OCI-M1 (cell line): Measurements from ENCODE around the gene CRIP2.

Experiments used
- DNase-seq: peaks from one replicate; lab custom pipeline; 2025; lab: John Stamatoyannopoulos, UW

The CRIP2 gene

DNA sequence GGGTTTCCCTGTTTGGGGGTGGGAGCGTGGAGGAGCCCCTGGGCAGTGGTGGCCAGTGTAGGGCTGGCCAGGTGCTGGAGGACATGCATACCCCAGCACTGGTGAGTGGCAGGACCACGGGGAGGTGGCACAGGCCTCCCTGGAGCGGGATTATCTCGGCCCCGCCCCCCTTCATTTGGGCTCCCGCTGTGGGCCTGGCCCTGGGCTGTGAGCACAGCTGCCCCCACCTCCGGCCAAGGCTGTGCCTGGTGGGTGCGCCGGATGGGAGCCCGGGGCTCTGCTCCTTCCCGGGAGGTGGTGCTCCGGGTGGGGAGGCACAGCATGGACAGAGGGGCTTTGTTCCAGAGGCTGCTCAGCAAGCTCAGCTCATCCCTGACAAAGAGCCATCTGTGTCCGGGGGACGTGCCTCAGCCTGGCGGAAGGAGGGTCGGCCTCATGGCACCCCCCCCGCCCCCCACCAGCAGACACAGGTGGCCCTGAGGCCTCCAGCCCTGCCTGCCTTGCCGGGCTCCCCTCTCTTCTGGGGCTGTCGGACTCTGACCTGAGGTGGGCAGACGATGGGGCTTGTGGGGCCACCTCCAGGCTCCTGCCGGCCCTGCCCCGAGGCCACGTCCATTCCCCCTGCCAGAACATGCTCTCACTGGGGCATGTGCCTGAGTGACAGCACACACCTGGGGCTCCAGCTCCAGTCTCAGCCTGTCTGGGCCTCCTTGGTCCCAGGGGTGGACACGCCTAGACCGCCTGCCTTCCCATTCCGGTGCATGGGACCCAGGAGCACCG is 24.8 kb downstream of the CRIP2 start:
- no peak for DNase-seq

- no peak for DNase-seq
Measured at GRCh38 chr14:105500036-105500725, 25.6 kb downstream of the CRIP2 start.

DNA sequence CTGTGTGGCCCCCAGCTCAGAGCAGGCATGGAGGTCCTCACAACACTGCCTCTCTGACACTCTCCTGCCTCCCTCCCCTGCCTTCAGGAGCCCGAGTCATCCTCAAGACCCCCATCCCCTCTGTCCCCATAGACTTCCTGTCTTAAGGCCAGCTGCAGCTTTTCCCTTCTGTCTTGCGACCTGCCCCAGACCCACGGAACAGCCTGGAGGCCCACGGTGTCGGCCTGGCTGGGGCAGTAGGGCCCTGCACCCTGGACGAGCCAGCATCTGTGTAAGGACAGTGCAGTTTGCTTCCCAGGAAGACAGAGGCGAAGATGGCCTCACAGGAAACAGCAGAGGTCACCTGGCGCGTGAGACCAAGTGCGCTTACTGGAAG is 26.1 kb downstream of the CRIP2 start:
- DNase-seq, result no peak

DNA sequence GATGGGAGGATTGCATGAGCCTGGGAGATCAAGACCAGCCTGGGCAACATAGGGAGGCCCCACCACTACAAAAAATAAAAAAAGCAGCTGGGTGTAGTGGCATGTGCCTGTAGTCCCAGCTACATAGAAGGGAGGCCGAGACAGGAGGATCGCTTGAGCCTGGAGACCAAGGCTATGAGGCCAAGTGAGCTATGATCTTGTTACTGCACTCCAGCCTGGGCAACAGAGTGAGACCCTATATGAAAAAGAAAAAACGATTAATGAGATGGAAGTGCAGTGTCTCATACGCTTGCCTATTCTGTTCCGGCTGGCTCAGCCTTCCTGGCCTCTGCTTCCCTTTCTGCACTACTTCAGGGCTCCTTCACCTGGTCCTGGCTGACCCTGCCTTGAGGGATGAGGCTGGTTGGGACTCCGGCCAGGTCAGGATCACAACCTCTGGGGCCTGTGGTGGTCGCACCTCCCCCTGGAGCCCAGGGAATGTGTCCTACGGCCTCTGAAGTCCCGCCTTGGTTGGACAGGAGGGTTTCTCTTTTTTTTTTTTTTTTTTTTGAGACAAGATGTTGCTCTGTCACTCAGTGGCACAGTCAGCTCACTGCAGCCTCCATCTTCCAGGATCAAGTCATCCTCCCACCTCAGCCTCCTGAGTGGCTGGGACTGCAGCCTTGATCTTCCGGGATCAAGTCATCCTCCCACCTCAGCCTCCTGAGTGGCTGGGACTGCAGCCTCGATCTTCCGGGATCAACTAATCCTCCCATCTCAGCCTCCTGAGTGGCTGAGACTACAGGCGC is 27.1 kb downstream of the CRIP2 start:
- no peak for DNase-seq

- DNase-seq, result no peak
Measured at GRCh38 chr14:105502446-105503295, 28.1 kb downstream of the CRIP2 start.

DNA sequence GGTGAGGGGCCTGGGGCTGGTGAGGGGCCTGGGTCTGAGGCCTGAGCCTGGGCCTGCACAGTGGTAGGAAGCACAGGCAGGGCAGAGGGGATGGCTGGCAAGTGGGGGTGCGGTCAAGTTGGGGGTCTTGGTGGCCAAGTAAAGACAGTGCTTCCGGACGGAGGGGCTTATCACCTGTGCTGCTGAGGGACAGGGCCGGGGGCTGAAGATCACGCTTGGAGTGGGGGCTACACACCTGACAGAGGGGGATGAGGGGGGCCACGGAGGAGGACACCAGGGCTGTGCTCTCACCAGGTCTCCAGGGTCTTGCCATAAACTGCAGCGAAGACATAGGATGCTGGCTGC is 28.6 kb downstream of the CRIP2 start:
- no peak for DNase-seq

- DNase-seq, result no peak
Measured at GRCh38 chr14:105503935-105504692, 29.5 kb downstream of the CRIP2 start.

DNA sequence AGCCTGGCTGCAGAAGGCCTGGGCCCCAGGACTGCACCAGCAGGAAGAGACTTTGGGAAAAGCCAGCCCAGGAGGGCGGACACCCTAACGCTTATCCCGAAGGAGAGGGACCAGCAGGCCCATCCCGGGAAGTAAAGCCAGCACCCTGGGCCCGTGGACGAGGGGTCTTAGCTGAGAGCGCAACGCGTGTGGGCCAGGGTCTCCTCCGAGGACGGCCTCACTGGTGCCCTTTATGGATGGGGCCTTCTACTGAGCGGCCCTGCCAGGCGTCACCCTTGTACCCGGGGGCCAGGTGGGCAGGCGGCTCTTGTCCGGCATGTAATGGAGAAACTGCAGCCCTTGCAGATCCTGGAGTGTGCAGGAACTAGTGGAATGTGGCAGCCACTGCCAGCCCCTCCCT is 30.5 kb downstream of the CRIP2 start:
- no peak for DNase-seq

GRCh38 chr14:105507247-105507646 is 32.6 kb downstream of the CRIP2 start:
- DNase-seq, result no peak

DNA sequence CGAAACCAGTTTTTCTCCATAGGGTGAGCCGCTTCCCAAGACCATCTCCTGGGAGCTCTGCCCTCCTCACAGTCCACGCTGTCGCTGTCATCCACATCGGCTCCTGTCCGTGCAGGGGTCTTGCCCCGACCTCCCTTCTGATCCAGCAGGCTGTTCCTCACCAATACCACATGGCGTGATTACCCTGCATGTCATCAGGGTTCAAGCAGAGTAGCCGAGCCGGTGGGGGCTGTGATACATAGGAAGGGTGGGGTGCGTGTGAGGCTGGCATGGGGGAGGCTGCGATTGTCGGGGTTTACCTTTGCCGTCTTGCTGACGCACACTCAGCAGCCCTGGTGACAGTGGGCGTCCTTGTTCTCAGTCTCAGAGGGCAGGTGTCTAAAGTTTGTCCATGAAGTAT is 33.4 kb downstream of the CRIP2 start:
- no peak for DNase-seq

DNA sequence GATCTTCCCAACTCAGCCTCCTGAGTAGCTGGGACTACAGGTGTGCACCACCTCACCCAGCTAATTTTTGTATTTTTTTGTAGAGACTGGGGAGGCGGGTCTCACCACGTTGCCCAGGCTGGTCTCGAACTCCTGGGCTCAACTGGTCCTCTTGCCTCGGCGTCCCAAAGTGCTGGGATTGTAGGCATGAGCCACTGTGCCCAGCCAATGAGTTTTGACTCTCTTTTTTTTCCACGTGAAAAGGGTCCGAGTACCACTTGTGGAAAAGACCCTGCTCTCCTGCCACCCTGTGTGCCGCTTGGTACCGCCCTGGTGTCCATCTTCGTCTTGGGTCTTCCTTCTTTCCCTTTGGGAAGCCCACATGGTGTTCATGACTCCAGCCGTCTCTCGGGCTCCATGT is 34.0 kb downstream of the CRIP2 start:
- DNase-seq, result no peak

GRCh38 chr14:105517096-105517495 is 42.5 kb downstream of the CRIP2 start:
- no peak for DNase-seq

GRCh38 chr14:105519946-105520698 is 45.5 kb downstream of the CRIP2 start:
- no peak for DNase-seq

GRCh38 chr14:105525326-105525725 is 50.7 kb downstream of the CRIP2 start:
- no peak for DNase-seq

DNA sequence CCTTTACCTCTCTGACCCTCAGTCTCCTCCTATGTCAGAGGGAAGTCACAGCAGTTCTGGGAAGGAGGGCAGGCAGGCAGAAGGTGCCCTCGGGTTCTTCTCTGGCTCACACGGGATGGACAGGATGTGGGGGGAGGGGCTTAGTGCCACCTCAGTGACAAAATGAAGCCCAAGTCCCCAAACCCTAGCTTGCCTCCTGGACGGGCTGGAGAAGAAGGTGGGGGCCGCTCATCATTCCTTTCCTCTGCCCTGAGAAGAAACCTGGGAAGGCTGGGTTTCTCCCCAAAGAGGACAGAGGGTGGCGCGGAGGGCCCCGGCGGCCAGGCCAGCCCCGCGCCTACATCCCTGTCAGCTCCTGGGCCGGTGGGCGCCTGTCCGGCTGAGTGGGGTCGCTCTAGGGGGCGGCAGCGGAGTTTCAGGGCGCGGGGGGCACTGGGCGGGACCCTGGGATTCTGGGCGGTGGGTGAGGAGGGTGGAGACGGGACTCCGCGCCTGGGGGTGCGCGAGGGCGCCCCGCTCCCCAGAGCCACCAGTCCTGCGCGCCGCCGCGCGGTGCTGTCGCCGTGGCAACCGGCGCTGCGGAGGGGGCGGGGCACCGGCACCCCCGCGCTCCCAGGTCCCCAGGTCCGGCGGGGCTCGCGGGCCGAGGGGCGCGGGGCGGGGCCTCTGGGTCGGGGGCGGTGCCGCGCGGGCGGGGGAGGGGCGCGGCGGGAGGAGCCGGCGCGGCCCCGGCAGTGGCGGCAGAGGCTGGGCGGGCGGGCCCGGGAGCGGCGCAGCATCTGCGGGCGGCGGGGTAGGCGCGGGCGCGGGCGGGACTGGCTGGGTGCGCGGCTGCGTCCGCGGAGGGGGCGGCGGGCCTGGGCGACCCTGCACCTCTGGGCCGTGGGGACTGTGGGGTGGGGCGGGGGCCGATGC is 51.5 kb downstream of the CRIP2 start, which contains the start of gene TMEM121:
Gene TMEM121 (plus strand): TSS at position 723 of the 915 bp plus-strand sequence. CDS start 2,252 bp downstream, outside the sequence.
- DNase-seq, result no peak

DNA sequence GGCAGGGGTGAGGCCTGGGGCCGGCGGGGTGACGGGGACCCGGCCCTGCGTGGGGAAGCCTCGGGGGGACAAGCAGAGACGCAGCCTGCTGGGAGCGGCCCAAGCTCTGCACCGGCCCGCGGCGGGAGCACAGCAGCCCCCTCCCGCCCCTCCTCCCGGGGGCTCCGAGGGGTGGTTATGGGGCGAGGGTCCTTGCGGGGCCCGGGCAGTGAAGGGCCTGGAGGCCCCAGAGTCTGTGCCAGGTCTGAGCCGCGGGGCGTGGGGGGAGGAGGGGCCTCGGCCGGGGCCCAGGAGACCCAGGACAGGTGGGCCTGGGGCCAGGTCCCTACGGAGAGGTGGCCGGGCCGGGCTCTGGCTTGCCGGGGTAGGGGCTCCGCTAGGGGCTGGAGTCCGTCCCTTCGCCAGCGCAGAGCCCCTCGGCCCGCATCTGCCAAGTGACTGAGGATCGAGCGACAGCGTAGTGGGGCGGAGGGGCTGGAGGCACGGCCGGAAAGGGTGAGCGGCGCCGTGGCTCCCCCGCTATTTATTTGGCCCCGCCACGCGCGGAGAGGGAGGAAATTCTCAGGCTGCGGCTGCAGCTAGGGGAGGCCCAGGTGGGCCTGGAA is 52.3 kb downstream of the CRIP2 start:
- no peak for DNase-seq

- DNase-seq, result no peak
Measured at GRCh38 chr14:105527381-105527825, 52.8 kb downstream of the CRIP2 start.

GRCh38 chr14:105527826-105528585 is 53.4 kb downstream of the CRIP2 start:
- DNase-seq, result peak; percentile 71
